Vagina (tissue), 2 donors: ENCODE data around the gene VPS37D. TPM values are rescaled to one million over a fixed set of nuclear protein-coding genes. Genes with fewer than 3 reads are reported as not detected.
"Not testable (repeated sequence)": the region's sequence is repeated elsewhere in the genome, so short reads cannot be mapped to it uniquely, and the experiment has no call there.

Experiments
- DNase-seq, 2 donors: peaks; one replicate each; pipeline ENCODE4 v3.0.0-alpha.2; 2017; ENCODE audit errors: extremely low spot score in 2 of 2
- H3K27ac ChIP-seq: fragments of 200-600 bp; sonication (generic); one replicate; pipeline ENCODE4 v1.5.1; 2019
- H3K27me3 ChIP-seq: fragments of 200-600 bp; sonication (generic); one replicate; pipeline ENCODE4 v1.5.1; 2019
- H3K36me3 ChIP-seq, 2 donors: fragments of 200-600 bp; sonication (generic); one replicate each; pipeline ENCODE4 v1.5.1; 2017 to 2019
- H3K4me1 ChIP-seq: fragments of 200-600 bp; sonication (generic); one replicate; pipeline ENCODE4 v1.5.1; 2019
- H3K4me3 ChIP-seq, 2 donors: fragments of 200-600 bp; sonication (generic); 1 replicate in 1 of 2; 2 replicates in 1 of 2; pipeline ENCODE4 v1.5.1; 2016 to 2019
- H3K9me3 ChIP-seq: fragments of 200-600 bp; sonication (generic); one replicate; pipeline ENCODE4 v1.5.1; 2019
- CTCF ChIP-seq, 3 experiments: fragments of 450-650 bp in 2 of 3; fragments of 200-600 bp in 1 of 3; sonication (generic) in 1 of 3; IDR thresholded peaks; one replicate each; pipeline ENCODE4 v1.5.1; 2017 to 2019; ENCODE audit warnings: antibody characterized with exemption in 3 of 3, mild to moderate bottlenecking in 2 of 3, moderate library complexity in 2 of 3
- POLR2A ChIP-seq, 2 donors: fragments of 450-650 bp; IDR thresholded peaks; one replicate each; pipeline ENCODE4 v1.6.1; 2017; ENCODE audit warnings: antibody characterized with exemption in 2 of 2, mild to moderate bottlenecking in 2 of 2, moderate library complexity in 2 of 2
- POLR2AphosphoS5 ChIP-seq, 2 donors: sonication (generic); formaldehyde crosslinking; IDR thresholded peaks; one replicate each; pipeline ENCODE4 v1.9.0; 2017; ENCODE audit warnings: antibody characterized with exemption in 2 of 2, mild to moderate bottlenecking in 2 of 2, low read depth in 1 of 2; ENCODE audit not compliant: insufficient read depth in 1 of 2
- intact Hi-C: fragments of 100-400 bp; cut with DNase I; formaldehyde crosslinking; loops from one replicate; pipeline ENCODE4 v1.15.1; 2023
- total RNA-seq: library from RNA; depleted of rRNA; stranded (reverse); fragments of >200 nt; gene quantifications from one replicate; pipeline ENCODE4 v1.2.3, GENCODE V29; 2016

The VPS37D gene
- total RNA-seq, result 5.4 TPM

- H3K27ac ChIP-seq, result no peak within 1 kb of the TSS
- no peaks in the 10 kb centered on the region for H3K9me3 ChIP-seq
- no peak for DNase-seq
- intact Hi-C loops, result loop anchor here (10.0 kb wide), 1 partner anchor 63 kb away; no protein-coding TSS in a partner anchor
- H3K27me3 ChIP-seq, result no peaks in the 10 kb centered on the region
- peaks cover 18% of the 10 kb centered on the region for H3K4me1 ChIP-seq
- TF ChIP-seq CTCF (IDR thresholded peaks at IDR 0.05), result peak; percentile 47 to 65 (median 55)
- TF ChIP-seq POLR2A (IDR thresholded peaks at IDR 0.05), result peak in 1 of 2 donors; percentile 38
- TF ChIP-seq POLR2AphosphoS5 (IDR thresholded peaks at IDR 0.05; ENCODE audit: insufficient read depth in 1 of 2, low read depth in 1 of 2), result no peak
- H3K36me3 ChIP-seq, result no peaks in the 10 kb centered on the region
- peak within 1 kb of the TSS; percentile 58 to 97 for H3K4me3 ChIP-seq
Measured at GRCh38 chr7:73667344-73668102, at the start of gene VPS37D. Gene VPS37D (plus strand): TSS chr7:73667831. CDS start chr7:73667959, 128 bp downstream.

GRCh38 chr7:73618538-73618937 lies 49.1 kb upstream of the VPS37D start:
- no peak overlapping the region for H3K27ac ChIP-seq
- H3K36me3 ChIP-seq, result no peaks in the 10 kb centered on the region
- intact Hi-C loops, result no loop called here
- DNase-seq, result no peak
- H3K4me3 ChIP-seq, result no peak overlapping the region
- no peaks in the 10 kb centered on the region for H3K27me3 ChIP-seq
- no peaks in the 10 kb centered on the region for H3K9me3 ChIP-seq
- H3K4me1 ChIP-seq, result peaks cover 12% of the 10 kb centered on the region
- TF ChIP-seq CTCF (IDR thresholded peaks at IDR 0.05) (no peak), POLR2A (IDR thresholded peaks at IDR 0.05) (no peak), POLR2AphosphoS5 (IDR thresholded peaks at IDR 0.05; ENCODE audit: insufficient read depth in 1 of 2, low read depth in 1 of 2) (no peak)

- H3K9me3 ChIP-seq, H3K4me3 ChIP-seq, intact Hi-C loops, H3K36me3 ChIP-seq, DNase-seq, H3K27ac ChIP-seq, H3K27me3 ChIP-seq: not testable (repeated sequence)
- peaks cover 20% of the 10 kb centered on the region for H3K4me1 ChIP-seq
Measured at GRCh38 chr7:73619394-73619793, 48.2 kb upstream of the VPS37D start.

GRCh38 chr7:73621168-73622063 lies 46.2 kb upstream of the VPS37D start:
- DNase-seq, result no peak
- TF ChIP-seq POLR2A (IDR thresholded peaks at IDR 0.05) (no peak), CTCF (IDR thresholded peaks at IDR 0.05) (no peak), POLR2AphosphoS5 (IDR thresholded peaks at IDR 0.05; ENCODE audit: insufficient read depth in 1 of 2, low read depth in 1 of 2) (no peak)
- H3K4me1 ChIP-seq, result peaks cover 22% of the 10 kb centered on the region
- H3K27me3 ChIP-seq, result no peaks in the 10 kb centered on the region
- no peak overlapping the region for H3K27ac ChIP-seq
- no peak overlapping the region for H3K4me3 ChIP-seq
- intact Hi-C loops, result no loop called here
- no peaks in the 10 kb centered on the region for H3K36me3 ChIP-seq
- no peaks in the 10 kb centered on the region for H3K9me3 ChIP-seq

GRCh38 chr7:73622527-73622908 lies 45.1 kb upstream of the VPS37D start:
- no peaks in the 10 kb centered on the region for H3K36me3 ChIP-seq
- no peaks in the 10 kb centered on the region for H3K27me3 ChIP-seq
- intact Hi-C loops, result no loop called here
- no peak overlapping the region for H3K27ac ChIP-seq
- DNase-seq, result no peak
- no peak overlapping the region for H3K4me3 ChIP-seq
- peaks cover 22% of the 10 kb centered on the region for H3K4me1 ChIP-seq
- no peaks in the 10 kb centered on the region for H3K9me3 ChIP-seq
- TF ChIP-seq CTCF (IDR thresholded peaks at IDR 0.05), result no peak
- no peak for TF ChIP-seq POLR2A (IDR thresholded peaks at IDR 0.05)
- no peak for TF ChIP-seq POLR2AphosphoS5 (IDR thresholded peaks at IDR 0.05; ENCODE audit: insufficient read depth in 1 of 2, low read depth in 1 of 2)
